Activated CD4-positive, alpha-beta T cell treated with anti-CD3 and anti-CD28 coated beads, Interleukin-2, Interleukin-4, amounts not matched to agents 100 ng/mL and 50 ng/mL, durations not matched to agents 16 hours and 8 hours (primary cell): Measurements from ENCODE around the gene CCDC51.

Experiments
- DNase-seq: peaks from one replicate; pipeline ENCODE4 v3.0.0-alpha.2; 2020; ENCODE audit warnings: low spot score

The CCDC51 gene

DNA sequence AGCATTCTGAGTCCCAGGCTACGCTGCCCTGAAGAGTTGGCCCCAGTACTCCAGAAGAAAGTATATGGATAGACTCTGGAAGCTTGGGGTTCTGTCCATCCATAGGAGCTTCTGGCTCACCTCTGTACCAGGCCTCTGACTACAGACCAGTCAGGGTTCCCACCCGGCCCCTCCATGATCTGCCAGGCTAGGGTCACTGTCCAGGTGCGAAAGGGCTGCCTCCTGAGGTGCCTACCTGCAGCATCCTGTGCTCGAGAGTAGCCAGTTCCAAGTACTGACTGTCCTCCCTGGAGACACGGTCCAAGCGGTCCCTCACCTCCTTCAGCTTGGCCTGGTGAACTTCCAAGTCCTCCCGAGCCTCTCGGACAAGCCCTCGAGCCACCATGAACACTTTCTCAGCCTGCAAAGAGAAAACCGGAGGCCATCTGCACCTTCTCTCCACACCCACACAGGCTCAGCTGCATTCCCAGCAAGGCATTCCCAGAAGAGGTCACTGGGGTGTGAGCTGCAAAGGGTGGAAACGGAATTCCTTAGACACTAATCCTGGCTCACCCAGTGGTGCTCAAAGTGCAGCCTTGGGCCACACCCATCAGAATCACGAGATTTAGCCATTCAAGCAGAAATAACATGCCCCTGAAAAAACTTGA lies 6.3 kb downstream of the CCDC51 start:
- no peak for DNase-seq

DNA sequence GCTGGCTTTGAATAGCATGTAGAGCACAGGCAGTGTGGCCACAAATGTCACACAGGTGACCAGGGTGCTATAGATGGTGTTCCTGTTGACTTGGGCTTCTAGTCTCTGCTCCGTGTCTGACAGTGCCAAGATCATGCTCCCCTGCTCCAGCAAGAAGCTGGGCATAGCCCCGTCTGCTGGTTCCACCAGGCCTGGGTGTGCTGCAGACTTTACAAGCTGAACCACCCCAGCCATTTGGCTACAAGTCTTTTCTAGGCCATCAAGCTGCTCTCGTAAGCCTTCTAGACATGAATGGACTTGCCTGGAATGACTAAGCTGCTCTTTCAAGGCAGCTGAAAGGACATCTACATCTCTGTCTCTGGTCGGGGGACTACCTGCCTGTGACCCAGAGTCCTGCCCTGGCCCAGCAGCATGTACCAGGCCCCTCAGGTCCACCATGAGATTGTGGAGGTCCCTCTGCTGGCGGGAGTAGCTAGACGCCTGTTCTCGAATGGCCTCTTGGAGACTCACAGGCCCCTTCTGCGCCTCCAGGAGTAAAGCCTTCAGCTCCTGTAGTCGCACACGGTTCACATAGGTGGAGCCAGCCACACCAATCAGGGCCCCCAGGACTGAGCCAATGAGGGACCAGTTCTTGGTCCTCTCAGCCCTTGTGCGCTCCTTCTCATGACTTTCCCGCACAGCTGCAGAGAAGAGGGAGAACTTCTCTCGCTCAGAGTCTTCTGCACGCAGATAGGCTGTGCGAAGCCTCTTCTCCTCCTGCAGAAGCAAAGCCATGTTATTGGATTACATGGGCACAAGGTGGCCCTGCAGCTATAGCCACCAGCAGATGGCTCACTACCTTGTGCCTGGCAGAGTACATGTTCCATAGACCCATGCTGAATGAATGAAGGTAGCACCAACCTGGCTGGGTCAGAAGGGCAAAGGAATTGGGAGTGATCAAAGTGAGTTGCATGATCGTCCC lies 7.2 kb downstream of the CCDC51 start:
- DNase-seq = no peak

DNA sequence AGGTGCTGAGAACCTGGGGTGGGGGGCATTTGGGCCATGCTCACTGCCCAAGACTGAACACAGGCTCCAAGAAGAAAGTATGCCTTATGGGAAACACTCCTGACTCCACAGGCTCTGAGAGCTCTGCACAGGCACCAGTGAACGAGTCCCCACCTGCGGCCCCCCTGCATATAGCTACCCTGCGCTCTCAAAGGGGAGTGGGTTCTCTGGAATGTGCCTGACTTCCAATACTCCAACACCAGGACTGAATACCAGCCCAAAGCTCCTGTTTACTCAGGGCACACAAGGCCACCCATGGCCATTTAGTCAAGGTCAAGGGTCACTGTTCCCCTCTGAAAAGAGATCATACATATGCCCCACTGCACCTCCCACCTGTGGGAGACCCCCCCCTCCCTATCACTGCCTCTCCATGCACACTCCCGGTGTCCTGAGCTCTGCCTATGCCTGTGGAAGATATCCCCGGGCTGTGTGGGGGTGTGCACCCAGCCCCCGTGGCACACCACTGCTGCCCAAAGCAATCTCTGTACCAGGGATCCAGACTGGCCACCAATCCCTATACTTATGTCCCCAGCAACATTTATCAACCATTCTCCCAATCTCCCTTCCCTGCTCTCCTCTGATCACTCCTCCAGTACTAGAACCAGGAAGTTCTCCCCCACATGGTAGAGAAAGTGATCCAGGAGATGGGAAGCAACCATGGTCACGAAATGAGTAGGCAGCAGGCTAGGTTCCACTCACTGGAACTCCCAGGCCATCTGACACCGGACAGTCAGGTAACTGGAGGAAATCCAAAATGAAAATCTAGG lies 8.5 kb downstream of the CCDC51 start:
- DNase-seq = no peak

DNA sequence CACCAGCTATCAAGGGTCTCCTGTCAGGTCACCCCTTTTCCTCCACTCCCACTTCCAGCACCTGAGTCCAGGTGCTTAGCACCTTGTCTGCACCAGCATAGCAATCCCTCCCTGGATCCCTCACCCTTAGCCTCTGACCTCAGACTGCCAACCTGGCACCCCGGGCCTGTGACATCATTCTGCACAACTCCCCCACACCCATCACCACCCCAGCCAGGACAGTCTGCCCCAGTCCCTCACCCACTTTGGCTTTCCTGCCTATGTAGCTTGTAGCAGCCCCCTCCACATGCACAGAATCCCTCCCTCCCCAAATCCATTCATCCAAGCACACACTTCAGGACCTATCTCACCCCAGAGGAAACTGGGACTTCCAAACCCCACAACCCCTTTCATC lies 9.2 kb downstream of the CCDC51 start:
- no peak for DNase-seq

DNA sequence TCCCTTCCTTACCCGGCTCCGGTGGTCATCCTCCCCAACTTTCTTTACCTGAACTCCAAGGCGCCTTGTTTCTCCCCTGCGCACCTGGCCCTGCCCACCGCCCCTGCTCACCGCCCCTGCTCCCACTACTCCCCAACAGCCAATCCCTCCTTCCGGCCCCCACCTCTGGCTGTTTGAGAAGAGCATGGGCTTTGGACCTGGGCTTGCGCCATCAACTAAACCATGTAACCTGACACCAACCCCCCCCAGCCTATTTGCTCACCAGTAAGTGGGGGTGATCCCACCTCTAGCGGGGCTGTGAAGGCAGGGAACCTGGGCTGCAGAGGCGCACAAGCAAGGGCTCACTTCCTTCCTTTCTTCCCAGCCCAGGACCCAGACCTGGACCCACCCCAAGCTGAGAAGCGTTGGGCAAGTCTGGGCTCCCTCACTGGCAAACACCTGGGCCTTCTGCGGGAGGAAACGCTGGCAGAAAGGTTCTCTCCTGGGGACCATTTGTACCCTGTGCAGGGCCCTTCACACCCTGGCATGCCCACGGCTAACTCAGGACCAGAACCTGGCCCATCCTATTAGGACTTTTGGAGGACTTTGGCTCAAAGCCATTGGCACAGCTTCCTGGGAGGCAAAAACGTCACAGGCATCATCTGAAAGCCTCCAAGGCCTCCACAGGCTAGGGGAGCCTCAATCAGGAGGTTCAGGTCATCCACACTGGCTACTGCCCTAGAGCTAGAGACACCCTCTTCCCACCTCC lies 9.8 kb downstream of the CCDC51 start, which contains the start of gene PLXNB1:
Gene PLXNB1 (minus strand): TSS at position 127 of the 748 bp plus-strand sequence. CDS start 5,475 bp downstream, outside the sequence.
- no peak for DNase-seq

DNA sequence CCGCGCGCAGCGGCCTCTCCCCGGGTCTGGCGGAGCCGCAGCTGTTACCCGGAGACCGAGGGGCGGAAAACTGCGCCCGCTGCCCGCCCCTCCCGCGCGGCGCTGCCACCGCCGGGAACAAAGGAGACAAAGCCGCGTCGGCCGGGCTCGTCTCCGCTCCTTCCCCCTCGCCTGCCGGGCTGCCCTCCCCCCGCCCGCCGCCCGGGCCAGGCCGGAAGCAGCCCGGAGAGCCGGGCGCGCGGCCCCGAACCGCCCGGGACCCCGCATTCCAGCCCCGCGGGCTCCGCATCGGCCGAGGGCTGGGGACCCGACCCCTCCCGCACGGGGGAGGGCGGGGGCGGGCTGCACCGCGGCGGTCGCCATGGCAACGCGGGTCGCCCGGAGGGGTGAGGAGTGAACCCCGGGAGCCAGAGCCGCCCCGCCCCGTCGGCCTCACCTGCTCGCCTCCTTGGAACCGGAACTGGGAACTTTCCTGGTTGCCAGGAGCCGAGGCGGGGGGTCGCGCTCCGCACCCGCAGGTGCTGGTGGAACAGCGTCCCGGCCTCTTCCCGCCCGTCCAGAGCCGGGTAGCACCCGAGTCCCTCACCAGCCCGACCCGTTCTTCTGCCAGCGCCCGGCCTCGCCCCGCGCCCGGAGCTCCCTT lies 10.5 kb downstream of the CCDC51 start:
- DNase-seq = no peak

DNA sequence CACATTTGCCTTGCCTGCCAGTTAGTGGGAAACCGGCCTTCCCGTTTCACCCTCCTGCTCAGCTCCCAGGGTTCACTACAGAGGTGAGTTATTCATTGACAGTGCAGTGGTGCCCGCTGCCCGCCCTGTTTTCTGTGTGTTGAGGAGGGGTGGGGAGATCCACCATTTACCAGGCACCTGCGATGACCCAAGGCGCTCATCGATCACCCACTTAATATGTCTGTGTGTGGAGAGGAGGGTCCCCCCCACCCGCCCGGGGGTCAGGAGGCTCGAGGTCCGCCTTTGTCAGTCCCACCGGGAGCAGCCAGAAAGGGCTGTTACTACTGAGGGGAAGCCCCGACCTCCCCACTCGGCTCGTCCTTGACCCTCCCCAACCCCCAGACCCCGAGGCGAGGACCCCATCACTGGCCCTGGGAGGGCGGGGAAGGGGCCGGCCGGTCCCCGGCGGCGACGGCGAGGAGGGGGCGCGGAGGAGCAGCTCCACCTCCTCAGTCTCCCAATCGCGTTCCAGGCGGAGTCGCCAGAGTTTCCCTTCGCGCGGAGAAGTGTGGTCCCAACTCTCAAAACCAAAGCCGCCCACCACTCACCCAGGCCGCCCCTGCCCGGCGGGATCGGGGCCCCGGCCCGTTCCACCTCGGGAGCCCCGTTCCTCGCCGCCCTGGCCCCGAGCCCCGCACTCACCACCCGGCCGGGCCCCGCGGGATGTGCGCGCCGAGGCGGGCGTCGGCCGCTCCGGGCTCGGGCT lies 11.2 kb downstream of the CCDC51 start:
- no peak for DNase-seq

DNA sequence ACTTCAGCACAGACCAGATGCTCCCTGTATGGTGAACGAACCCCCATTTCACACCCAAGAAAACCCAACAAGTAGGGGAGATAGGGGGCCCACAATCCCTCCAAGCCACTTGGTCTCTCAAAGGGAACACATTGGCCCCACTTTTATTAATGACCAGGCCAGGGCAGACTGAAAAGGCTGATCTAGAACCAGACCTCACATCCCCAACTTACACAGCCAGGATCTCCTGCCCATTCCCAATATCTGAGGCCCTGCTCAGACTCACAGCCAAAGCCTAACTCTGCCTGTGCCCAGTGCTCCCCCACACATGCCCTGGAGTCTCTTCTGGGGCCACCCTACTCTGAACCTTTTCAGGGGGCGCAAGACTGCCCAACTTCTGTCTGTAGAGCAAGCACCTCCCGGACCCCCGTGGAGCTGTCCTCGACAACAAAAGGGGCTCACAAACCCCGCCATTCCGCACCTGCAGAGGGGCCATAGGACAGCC lies 11.8 kb downstream of the CCDC51 start:
- DNase-seq = no peak

DNA sequence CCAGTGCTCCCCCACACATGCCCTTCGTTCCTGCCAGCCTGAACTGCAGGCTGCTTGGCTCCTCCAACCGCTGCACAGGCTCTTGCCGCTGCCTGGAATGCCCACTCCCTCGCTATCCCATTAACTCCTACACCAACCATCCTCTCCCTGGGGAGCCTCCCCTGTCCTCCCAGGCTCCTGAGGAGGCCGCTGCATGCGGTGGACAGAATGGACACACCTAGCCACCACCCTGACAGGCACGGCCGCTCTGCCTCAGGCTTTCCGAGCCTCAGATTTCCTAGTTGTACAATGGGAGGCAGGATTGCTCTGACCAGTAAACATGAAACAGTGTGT lies 12.3 kb downstream of the CCDC51 start:
- DNase-seq = no peak

DNA sequence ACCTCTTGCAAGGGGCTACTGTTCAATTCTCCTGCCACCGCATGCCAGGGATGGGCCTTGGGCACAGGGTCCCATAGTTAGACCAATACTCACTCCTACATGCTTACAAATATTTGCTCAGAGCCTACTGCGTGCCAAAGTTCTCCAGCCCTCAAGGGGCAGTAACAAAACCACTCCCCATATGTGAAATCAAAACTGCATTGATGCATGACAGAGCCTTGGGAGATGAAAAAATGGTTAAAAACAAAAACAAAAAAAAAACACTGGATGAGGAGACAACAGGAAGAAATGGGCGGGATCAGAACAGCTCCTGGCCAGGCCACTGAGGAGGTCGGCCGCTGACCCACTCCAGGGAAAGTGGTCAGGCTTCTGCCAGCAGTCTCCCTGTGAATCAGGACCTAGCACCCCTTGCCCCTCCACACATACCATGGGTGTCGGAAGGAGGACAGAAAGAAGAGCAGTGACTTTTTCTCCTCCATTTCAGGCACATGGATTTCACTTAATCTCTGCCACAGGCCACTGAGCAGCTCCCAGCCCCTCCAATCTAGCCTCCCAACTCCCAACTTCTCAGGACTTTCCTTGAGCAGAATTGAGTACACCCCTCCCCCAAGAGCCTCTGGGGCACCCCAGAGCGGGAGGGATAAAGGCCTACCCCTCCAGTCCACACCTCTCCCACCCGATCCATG lies 12.8 kb downstream of the CCDC51 start:
- no peak for DNase-seq

DNA sequence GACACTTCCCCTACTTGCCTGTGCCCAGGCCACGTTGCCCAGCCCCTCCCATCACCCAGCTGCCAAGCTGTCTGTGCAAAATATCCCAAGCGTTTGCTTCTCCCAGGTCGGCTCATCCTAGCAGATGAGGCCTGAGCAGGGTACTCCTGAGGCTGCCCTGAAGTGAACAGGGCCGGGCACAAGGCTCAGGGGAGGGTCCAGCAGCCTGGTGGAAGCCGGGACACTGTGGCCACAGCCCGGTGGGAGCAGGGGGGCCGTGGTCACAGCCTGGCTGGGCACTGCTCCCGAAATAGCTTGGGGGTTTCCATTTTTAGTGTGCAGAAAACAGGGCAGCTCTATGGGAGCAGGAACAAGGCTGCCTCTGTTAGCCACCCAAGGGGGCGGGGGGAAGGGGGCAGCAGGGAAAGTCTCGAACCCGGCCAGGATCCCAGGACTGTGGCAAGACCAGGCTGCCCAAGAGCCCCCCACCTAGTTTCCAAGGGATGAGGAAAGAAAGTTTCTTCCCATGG lies 13.5 kb downstream of the CCDC51 start:
- DNase-seq = no peak

DNA sequence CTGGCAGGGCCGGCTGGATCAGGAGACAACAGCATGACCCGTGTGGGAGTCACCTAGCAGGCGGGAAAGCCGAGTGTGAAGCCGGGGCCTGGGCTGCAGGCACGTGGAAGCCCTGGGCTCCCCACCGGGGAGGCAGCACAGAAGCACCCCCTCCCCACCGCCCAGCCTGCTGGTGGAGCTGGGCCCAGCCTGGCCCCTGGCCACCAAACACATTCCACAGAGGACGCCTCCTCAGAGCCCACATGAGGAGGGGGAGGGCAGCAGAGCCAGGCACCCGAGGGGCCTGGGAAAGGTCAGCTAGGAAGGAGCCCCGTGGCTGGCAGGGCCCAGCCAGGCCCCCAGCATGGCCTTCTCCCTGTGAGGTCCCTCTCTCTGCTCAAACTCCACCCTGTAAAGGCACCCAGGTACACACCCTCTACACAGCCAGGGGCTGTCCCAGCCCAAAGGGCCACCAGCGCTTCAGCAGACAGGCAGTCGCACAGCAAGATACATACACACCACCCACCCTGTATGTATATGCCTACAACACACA lies 14.6 kb downstream of the CCDC51 start:
- no peak for DNase-seq

DNA sequence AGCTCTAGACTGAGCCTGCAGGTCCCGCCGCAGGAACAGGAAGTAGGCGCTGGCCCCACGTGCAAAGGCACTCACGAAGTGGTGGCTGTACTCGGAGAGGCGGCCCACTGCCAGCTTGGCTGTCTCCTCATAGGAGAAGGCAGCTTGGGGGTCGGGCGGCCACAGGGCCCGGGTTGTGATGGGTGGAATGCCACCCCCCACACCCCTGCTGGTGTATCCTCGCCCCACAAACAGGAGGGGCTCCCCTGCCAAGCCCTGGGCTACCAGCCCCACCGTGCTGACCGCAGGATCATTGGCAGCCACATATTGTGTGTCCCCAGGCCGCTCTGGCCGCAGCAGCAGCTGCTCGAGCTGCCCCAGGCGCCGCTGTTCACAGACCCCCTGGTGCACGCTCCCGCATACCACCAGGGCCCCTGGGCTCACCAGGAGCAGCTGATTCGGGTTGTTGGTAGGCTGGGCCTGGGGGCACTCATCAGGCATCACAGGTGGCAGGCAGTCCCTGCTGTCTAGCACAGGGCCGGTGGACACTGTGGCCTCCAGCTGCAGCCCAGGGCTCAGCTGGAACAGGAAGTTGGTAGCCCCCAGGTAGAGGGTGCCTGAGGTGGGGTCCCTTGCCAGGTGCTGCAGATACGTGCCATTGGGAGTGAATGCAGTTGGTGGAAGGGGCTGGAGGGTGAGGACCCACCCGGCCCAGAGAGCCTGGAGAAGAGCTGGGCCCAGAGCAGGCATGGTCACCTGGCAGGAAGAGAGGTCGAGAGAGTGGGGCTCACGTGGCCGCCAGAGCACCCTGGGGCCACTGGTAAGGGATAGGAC lies 15.8 kb downstream of the CCDC51 start:
- no peak for DNase-seq

DNA sequence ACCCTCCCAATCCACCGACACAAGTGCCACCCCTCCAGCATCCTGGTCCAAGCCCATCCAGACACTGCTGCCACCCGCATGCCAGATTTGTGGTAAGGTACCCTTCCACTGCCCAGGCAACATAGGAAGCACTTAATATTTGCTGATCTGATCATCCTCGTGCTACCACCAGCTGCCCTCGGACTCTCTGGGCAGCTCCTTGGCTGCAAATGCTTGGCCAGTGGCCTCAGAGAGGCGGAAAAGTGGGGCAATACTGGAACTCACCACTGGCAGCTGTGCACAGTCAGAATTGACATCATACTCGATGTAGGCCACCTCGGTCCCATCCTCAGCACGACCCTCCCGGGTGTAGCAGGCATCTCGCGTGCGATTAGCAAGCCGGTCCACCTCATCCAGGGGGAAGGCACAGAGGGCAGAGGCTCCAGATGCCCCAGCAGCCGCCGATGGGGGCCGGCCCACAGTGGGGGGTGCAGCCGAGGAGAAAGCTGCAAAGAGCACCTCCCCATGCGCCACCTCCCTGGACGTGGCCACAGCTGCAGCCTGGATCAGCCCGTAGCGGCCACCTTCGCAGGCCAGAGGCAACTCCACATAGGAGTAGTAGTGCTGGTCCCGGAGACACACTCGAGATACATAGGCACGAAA lies 16.6 kb downstream of the CCDC51 start:
- no peak for DNase-seq

DNA sequence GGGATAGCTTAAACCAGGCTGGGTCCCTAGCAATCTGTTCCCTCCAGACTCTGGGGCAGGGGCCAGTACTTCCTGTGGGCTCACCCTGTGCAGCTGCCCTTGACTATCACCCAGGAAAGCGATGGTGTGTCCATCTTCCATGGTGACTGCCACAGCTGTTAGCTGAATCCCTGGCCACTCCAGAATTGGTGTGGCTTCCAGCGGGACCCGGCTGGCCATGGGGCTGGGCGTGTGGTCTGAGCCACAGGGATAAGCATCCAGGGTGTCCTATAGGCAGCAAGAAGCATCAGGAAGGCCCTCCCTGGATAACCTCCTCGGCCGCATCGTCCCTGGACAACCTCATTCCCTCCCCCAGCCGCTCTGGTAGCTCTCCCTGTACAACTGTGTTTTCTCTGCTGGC lies 17.2 kb downstream of the CCDC51 start:
- no peak for DNase-seq

DNA sequence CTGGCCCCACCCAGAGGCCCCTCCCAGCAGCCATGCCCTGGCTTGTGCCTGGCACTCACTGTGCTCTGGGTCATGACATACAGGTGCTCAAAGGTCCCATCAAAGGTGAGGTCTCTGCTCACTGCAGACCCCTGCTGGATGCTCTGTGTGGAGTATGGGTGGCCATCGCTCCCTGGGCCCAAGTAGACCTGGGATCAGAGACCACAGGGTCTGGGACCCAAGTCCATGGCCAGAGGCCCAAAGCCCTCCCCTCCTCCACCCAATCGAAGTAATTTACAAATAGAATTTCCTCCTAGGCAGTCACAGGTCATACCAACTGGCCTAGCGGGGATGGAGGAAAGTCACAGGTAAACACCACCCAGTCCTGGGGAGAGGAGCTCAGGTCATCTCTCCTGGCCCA lies 17.6 kb downstream of the CCDC51 start:
- DNase-seq = no peak

DNA sequence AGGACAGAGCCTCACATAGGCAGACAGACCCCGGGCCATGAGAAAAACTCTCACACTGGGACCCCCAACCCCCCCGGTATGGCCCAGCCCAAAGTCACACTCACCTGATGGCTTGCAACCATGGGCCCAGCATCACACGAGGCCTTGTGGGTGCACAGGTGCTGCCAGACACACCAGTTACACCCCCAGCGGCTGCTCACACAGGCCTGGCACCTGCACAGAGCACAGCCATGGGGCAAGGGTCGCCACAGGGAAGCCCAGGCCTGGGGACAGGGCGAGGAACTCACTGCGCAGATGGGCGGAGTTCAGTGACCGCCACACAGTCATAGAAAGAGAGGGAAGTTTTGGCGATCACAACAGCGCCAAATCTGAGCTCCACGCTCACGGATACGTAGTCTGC lies 19.4 kb downstream of the CCDC51 start:
- DNase-seq = no peak

DNA sequence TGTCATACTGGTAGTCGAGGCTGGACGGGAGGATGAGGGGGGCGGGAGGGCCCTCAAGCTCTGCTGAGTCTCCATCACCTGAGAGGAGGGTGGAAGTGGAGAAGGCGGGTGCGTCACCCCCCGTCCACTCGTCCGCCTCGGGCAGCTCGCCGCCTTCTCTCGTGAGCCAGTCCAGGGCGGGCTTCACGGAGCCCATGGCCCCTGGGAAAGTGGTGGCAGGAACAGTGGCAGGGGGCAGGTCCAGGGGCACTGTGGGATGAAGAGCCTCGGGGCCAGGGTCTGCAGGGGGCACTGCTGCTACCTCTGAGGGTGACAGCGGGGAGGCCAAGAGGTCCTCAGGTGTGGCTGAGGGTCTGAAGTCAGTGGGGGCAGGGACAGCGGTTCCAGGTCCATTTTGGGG lies 20.3 kb downstream of the CCDC51 start:
- DNase-seq = no peak
